ENCODE measurements around the gene CLOCK.
"Not testable (repeated sequence)": the region's sequence is repeated elsewhere in the genome, so short reads cannot be mapped to it uniquely, and the experiment has no call there.

CLOCK gene

GRCh38 chr4:55546756-55547465 lies at the start of gene CLOCK:
CLOCK (minus strand) TSS chr4:55546909; CDS start chr4:55482785, 64,124 bp downstream.
- peak; percentile 88 for DNase-seq (ENCODE audit: low spot score)

GRCh38 chr4:55592014-55592413 lies 45.3 kb upstream of the CLOCK start, which contains the start of gene PDCL2:
PDCL2 (minus strand) TSS chr4:55592245; CDS start chr4:55592109, 136 bp downstream.
- DNase-seq (ENCODE audit: low spot score), result no peak

GRCh38 chr4:55588160-55588559 lies 41.5 kb upstream of the CLOCK start:
- no peak for DNase-seq (ENCODE audit: low spot score)

- DNase-seq (ENCODE audit: low spot score), result not testable (repeated sequence)
These were observed 36.1 kb upstream of the CLOCK start for GRCh38 chr4:55582773-55583172.

- DNase-seq (ENCODE audit: low spot score), result no peak
These were observed 31.8 kb upstream of the CLOCK start for GRCh38 chr4:55578341-55579010.

- DNase-seq (ENCODE audit: low spot score), result no peak
These were observed 28.8 kb upstream of the CLOCK start for GRCh38 chr4:55575513-55575912.

GRCh38 chr4:55574252-55574651 lies 27.5 kb upstream of the CLOCK start:
- DNase-seq (ENCODE audit: low spot score), result no peak

GRCh38 chr4:55571806-55572205 lies 25.1 kb upstream of the CLOCK start:
- DNase-seq (ENCODE audit: low spot score), result no peak

GRCh38 chr4:55568905-55569504 lies 22.3 kb upstream of the CLOCK start:
- no peak for DNase-seq (ENCODE audit: low spot score)

GRCh38 chr4:55561889-55562288 lies 15.2 kb upstream of the CLOCK start:
- no peak for DNase-seq (ENCODE audit: low spot score)

- no peak for DNase-seq (ENCODE audit: low spot score)
These were observed 13.4 kb upstream of the CLOCK start for GRCh38 chr4:55560096-55560495.

GRCh38 chr4:55554453-55555030 lies 7.8 kb upstream of the CLOCK start:
- DNase-seq (ENCODE audit: low spot score), result peak; percentile 54

- DNase-seq (ENCODE audit: low spot score), result peak; percentile 45
These were observed 6.9 kb upstream of the CLOCK start for GRCh38 chr4:55553441-55554201.

GRCh38 chr4:55551964-55552363 lies 5.3 kb upstream of the CLOCK start:
- DNase-seq (ENCODE audit: low spot score), result not testable (repeated sequence)

GRCh38 chr4:55549888-55550287 lies 3.2 kb upstream of the CLOCK start:
- peak; percentile 42 for DNase-seq (ENCODE audit: low spot score)

GRCh38 chr4:55547918-55548317 lies 1.2 kb upstream of the CLOCK start:
- DNase-seq (ENCODE audit: low spot score), result no peak

GRCh38 chr4:55547466-55547770 lies 709 bp upstream of the CLOCK start:
- no peak for DNase-seq (ENCODE audit: low spot score)

- DNase-seq (ENCODE audit: low spot score), result peak; percentile 54
These were observed 278 bp downstream of the CLOCK start for GRCh38 chr4:55546506-55546755.

- peak; percentile 64 for DNase-seq (ENCODE audit: low spot score)
These were observed 836 bp downstream of the CLOCK start for GRCh38 chr4:55545641-55546505.

- DNase-seq (ENCODE audit: low spot score), result no peak
These were observed 1.6 kb downstream of the CLOCK start for GRCh38 chr4:55545151-55545550.

- DNase-seq (ENCODE audit: low spot score), result peak; percentile 15
These were observed 2.9 kb downstream of the CLOCK start for GRCh38 chr4:55543858-55544257.

GRCh38 chr4:55540271-55540670 lies 6.4 kb downstream of the CLOCK start:
- DNase-seq (ENCODE audit: low spot score), result no peak

All from CD4-positive, alpha-beta T cell treated with Interleukin-2 at 100 ng/mL for 4 hours (primary cell).